ENCODE data around the gene TK2. TPM values are rescaled to one million over a fixed set of nuclear protein-coding genes. Genes with fewer than 3 reads are reported as not detected.

Gene TK2
- total RNA-seq, 2 donors from 2014 or later, result 28.1 to 45.9 TPM

GRCh38 chr16:66521951-66522771, 27.8 kb downstream of the TK2 start:
- no peak for TF ChIP-seq POLR2A (IDR thresholded peaks at IDR 0.05)
- intact Hi-C loops (cut with DNase I), result no loop called here
- H3K4me3 ChIP-seq, result no peak overlapping the region
- H3K27me3 ChIP-seq (replicated peaks; ENCODE audit: insufficient read depth), result no peaks in the 10 kb centered on the region
- peak overlapping the region in 1 of 2 donors; percentile 44 for H3K27ac ChIP-seq
- no peak for DNase-seq (ENCODE audit: low spot score)
- WGBS, result 70% methylated on average over 17 of the region's 17 CpGs
- H3K36me3 ChIP-seq, result no peaks in the 10 kb centered on the region
- H3K9me3 ChIP-seq, result no peaks in the 10 kb centered on the region
- H3K4me1 ChIP-seq (replicated peaks), result peaks cover 11% of the 10 kb centered on the region

GRCh38 chr16:66521252-66521713, 28.6 kb downstream of the TK2 start:
- H3K4me3 ChIP-seq, result no peak overlapping the region
- 93% methylated on average over 5 of the region's 5 CpGs for WGBS
- H3K27ac ChIP-seq, result peak overlapping the region in 1 of 2 donors; percentile 44
- no peak for TF ChIP-seq CTCF (IDR thresholded peaks at IDR 0.05)
- TF ChIP-seq POLR2A (IDR thresholded peaks at IDR 0.05), result no peak
- TF ChIP-seq POLR2AphosphoS5 (IDR thresholded peaks at IDR 0.05), result no peak
- intact Hi-C loops (cut with DNase I), result no loop called here
- no peak for DNase-seq (ENCODE audit: low spot score)
- H3K9me3 ChIP-seq, result no peaks in the 10 kb centered on the region
- H3K36me3 ChIP-seq, result no peaks in the 10 kb centered on the region
- H3K4me1 ChIP-seq (replicated peaks), result peaks cover 17% of the 10 kb centered on the region
- H3K27me3 ChIP-seq (replicated peaks; ENCODE audit: insufficient read depth), result no peaks in the 10 kb centered on the region

- Histone ChIP-seq H3K36me3 (no peaks in the 10 kb centered on the region), H3K4me3 (no peak overlapping the region), H3K9me3 (no peaks in the 10 kb centered on the region), H3K27ac (peak overlapping the region in 1 of 2 donors; percentile 36), H3K27me3 (replicated peaks; ENCODE audit: insufficient read depth) (no peaks in the 10 kb centered on the region), H3K4me1 (replicated peaks) (peaks cover 21% of the 10 kb centered on the region)
- DNase-seq (ENCODE audit: low spot score), result no peak
- TF ChIP-seq CTCF (IDR thresholded peaks at IDR 0.05) (no peak), POLR2A (IDR thresholded peaks at IDR 0.05) (no peak), POLR2AphosphoS5 (IDR thresholded peaks at IDR 0.05) (no peak)
- 83% methylated on average over 14 of the region's 14 CpGs for WGBS
- intact Hi-C loops (cut with DNase I), result no loop called here
Observed at GRCh38 chr16:66520406-66521170, 29.3 kb downstream of the TK2 start.

- Histone ChIP-seq H3K4me3 (no peak overlapping the region), H3K4me1 (replicated peaks) (peaks cover 21% of the 10 kb centered on the region), H3K27ac (peak overlapping the region in 1 of 2 donors; percentile 36), H3K9me3 (no peaks in the 10 kb centered on the region), H3K36me3 (no peaks in the 10 kb centered on the region), H3K27me3 (replicated peaks; ENCODE audit: insufficient read depth) (no peaks in the 10 kb centered on the region)
- 89% methylated on average over 11 of the region's 11 CpGs for WGBS
- TF ChIP-seq POLR2A (IDR thresholded peaks at IDR 0.05) (no peak), CTCF (IDR thresholded peaks at IDR 0.05) (no peak), POLR2AphosphoS5 (IDR thresholded peaks at IDR 0.05) (no peak)
- DNase-seq (ENCODE audit: low spot score), result no peak
- intact Hi-C loops (cut with DNase I), result loop anchor here (5.0 kb wide), 2 partner anchors 33 to 37 kb away; partner anchors contain the start of genes CKLF and TK2
Observed at GRCh38 chr16:66519482-66520373, 30.2 kb downstream of the TK2 start.

Measured in prostate gland (tissue), 2 donors.